Body of pancreas (tissue), 4 donors: Measurements from ENCODE around the gene RAB1A.

Experiments used
- CTCF ChIP-seq, 7 experiments: fragments of 450-650 bp in 4 of 7; fragments of 200-600 bp in 3 of 7; sonication (generic) in 3 of 7; IDR thresholded peaks; one replicate each; pipeline ENCODE4 v1.5.1; 2016 to 2019; ENCODE audit warnings: antibody characterized with exemption in 7 of 7
- POLR2A ChIP-seq, 3 donors: fragments of 450-650 bp; IDR thresholded peaks; one replicate each; pipeline ENCODE4 v1.6.1; 2016; ENCODE audit warnings: antibody characterized with exemption in 3 of 3, mild to moderate bottlenecking in 2 of 3

- TF ChIP-seq CTCF (IDR thresholded peaks at IDR 0.05) (no peak), POLR2A (IDR thresholded peaks at IDR 0.05) (no peak)
Measured at GRCh38 chr2:65097844-65098243, 32.1 kb downstream of the RAB1A start.
